Pancreas (tissue), 10 donors: Measurements from ENCODE around the gene SHISAL1. TPM values are rescaled to one million over a fixed set of nuclear protein-coding genes. Genes with fewer than 3 reads are reported as not detected.
A peak's percentile ranks its signal among the peaks of the same experiment; 100 is the strongest.

Experiments
- ATAC-seq, 4 donors: fragments of 200-7000 bp; cut with Tn5 transposase; one replicate each; pipeline versions ENCODE4 v1.8.0 to v1.9.1; 2020; ENCODE audit warnings: mild to moderate bottlenecking in 4 of 4, moderate library complexity in 4 of 4
- DNase-seq, 6 donors: peaks; one replicate each; pipeline ENCODE4 v3.0.0-alpha.2; 2020
- FAIRE-seq: peaks from 2 replicates; lab custom pipeline; 2012; peaks lifted over from hg19 to GRCh38; lab: Jason Lieb, UNC
- H3K27ac ChIP-seq, 4 donors: fragments of 200-600 bp; sonication (generic); 1 replicate in 3 of 4; 2 replicates in 1 of 4; pipeline versions ENCODE4 v1.5.0 to v1.8.0; 2020
- H3K27me3 ChIP-seq, 4 donors: fragments of 200-600 bp; one replicate each; pipeline ENCODE4 v1.8.0; 2021
- H3K36me3 ChIP-seq, 3 donors: fragments of 200-600 bp; sonication (generic) in 1 of 3; one replicate each; pipeline versions ENCODE4 v1.5.0 to v1.8.0; 2020 to 2021
- H3K4me1 ChIP-seq, 3 donors: fragments of 200-600 bp; one replicate each; pipeline ENCODE4 v1.8.0; 2021
- H3K4me3 ChIP-seq, 4 donors: fragments of 200-600 bp; sonication (generic) in 2 of 4; one replicate each; pipeline versions ENCODE4 v1.5.0 to v1.8.0; 2020 to 2021
- H3K9me3 ChIP-seq, 4 donors: fragments of 200-600 bp; one replicate each; pipeline ENCODE4 v1.8.0; 2021
- WGBS, 2 donors: extraction: QIAGEN DNeasy Blood & Tissue Kit; methylation state at CpG; one replicate each; pipeline ENCODE4 v1.1.7; 2013; 5-methylcytosine and 5-hydroxymethylcytosine counted together
- intact Hi-C, 3 donors: fragments of 100-400 bp; cut with DNase I; formaldehyde crosslinking; loops; one replicate each; pipeline versions ENCODE4 v1.11.1 to v1.14.2; 2022
- polyA plus RNA-seq, 2 donors: library from polyadenylated mRNA; stranded (reverse); fragments of 200-250 nt; gene quantifications; one replicate each; pipeline ENCODE4 v1.2.3, GENCODE V29; 2013
- total RNA-seq, 6 donors: library from RNA; stranded (reverse); fragmentation: NEBNext Ultra II Directional in 4 of 6; extraction: Animal tissue kit (Norgen Biotek cat#: 25700) in 4 of 6; gene quantifications; one replicate each; pipeline versions ENCODE4 v1.2.1 to v1.2.4, GENCODE V29; 2021 to 2023
- TF ChIP-seq, protein P1 (sequence below), 4 donors: fragments of 200-600 bp; sonication (generic) in 3 of 4; IDR thresholded peaks; one replicate each; pipeline versions ENCODE4 v1.5.0 to v1.8.0; 2021; ENCODE audit warnings: antibody characterized with exemption in 4 of 4
- donor health status: healthy with polysubstance abuse.
- donor health status: DM: no; HTN: no; CAD: no; lungs with moderate emphysema.
- donor health status: DM: no; HTN: no; CAD: no.
- donor health status: control.
- donor health status: control.
- donor health status: Bipolar disorder and iron deficiency.
- donor health status: DM: yes; HTN: yes; CAD: no.
- donor health status: DM: no; HTN: no; CAD: no.
- donor health status: DM: no; HTN: no; CAD: no.
- donor health status: DM: yes; HTN: yes; CAD: no.

Gene SHISAL1
- total and polyA plus RNA-seq, 8 donors: 0.35 to 1.3 (median 0.54) TPM

DNA sequence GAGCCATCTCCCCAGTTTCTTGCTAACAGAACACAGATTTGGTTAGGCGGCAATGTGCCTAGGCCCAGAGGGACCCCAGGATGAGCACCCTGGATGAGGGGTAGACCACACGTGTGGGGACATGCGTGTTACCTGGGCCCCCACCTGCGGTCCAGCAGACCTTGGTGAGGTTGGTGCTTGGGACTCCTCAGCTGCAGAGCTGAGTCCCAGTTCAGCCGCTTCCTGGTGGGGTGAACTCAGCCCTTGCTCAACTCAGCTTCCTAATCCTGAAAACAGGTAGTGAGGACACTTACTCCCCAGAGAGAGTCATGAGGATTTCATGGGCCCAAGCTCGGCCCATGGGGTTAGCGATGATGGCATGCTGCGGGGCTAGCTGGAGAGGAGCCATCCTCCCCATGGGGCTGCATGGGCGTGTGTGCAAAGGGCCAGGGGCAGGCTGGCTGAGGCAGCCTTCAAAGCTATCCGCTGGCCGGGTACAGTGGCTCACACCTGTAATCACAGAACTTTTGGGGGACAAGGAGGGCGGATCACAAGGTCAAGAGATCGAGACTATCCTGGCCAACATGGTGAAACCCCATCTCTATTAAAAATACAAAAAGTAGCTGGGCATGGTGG lies 46.9 kb upstream of the SHISAL1 start:
- FAIRE-seq: no peak

DNA sequence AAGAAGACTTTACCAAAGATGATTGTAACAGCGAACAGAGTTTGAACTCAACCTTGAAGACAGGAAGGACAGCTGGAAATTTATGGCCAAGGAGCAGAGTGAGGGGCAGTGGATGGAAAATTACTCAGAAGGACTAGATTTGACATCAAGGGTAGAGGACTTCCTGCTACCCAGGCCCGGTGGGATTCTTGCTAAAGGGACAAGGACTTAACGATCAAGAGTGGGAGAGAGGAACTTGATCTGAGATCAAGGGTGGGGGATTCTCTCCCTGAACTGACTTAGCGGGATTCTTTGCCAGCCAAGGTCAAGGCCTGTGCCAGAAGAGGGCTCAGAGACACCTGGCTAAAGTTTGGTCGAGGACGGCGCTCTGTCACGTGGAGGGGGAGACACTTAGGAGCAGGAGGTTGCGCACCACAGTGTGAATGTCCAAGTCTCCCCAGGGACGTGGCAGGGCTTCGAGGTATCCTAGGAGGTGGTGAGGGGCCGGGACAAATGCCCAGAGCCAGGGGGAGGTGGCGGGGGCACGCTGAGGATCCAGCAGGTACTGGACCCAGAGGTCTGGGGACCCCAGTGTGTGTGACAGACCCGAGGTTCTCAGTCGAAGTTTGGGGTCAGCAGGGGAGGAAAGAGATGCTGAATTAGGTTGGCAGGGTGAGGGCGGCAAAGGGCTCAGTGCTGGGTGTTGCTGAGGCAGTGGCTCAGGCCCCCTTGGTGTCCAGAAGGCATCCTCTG lies 46.1 kb upstream of the SHISAL1 start:
- ATAC-seq: no peak
- H3K4me3 ChIP-seq: no peak overlapping the region
- no peaks in the 10 kb centered on the region for H3K9me3 ChIP-seq
- FAIRE-seq: no peak
- intact Hi-C loops: no loop called here
- 50 to 53% methylated on average over 17 of the region's 17 CpGs for WGBS, 2 donors
- peak in 2 of 6 donors; percentile 32 to 33 for DNase-seq
- TF ChIP-seq, protein P1, sequence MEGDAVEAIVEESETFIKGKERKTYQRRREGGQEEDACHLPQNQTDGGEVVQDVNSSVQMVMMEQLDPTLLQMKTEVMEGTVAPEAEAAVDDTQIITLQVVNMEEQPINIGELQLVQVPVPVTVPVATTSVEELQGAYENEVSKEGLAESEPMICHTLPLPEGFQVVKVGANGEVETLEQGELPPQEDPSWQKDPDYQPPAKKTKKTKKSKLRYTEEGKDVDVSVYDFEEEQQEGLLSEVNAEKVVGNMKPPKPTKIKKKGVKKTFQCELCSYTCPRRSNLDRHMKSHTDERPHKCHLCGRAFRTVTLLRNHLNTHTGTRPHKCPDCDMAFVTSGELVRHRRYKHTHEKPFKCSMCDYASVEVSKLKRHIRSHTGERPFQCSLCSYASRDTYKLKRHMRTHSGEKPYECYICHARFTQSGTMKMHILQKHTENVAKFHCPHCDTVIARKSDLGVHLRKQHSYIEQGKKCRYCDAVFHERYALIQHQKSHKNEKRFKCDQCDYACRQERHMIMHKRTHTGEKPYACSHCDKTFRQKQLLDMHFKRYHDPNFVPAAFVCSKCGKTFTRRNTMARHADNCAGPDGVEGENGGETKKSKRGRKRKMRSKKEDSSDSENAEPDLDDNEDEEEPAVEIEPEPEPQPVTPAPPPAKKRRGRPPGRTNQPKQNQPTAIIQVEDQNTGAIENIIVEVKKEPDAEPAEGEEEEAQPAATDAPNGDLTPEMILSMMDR (IDR thresholded peaks at IDR 0.05): no peak
- H3K27me3 ChIP-seq: no peaks in the 10 kb centered on the region
- no peaks in the 10 kb centered on the region for H3K4me1 ChIP-seq
- H3K27ac ChIP-seq: no peak overlapping the region
- no peaks in the 10 kb centered on the region for H3K36me3 ChIP-seq

More for the DNA sequence above, 46.9 kb upstream of the SHISAL1 start:
- no peak overlapping the region for H3K4me3 ChIP-seq
- no peak overlapping the region for H3K27ac ChIP-seq
- TF ChIP-seq, protein P1 (IDR thresholded peaks at IDR 0.05): no peak
- intact Hi-C loops: no loop called here
- ATAC-seq (no peak), DNase-seq (peak in 2 of 6 donors; percentile 26 to 28)
- no peaks in the 10 kb centered on the region for H3K9me3 ChIP-seq
- no peaks in the 10 kb centered on the region for H3K36me3 ChIP-seq
- H3K4me1 ChIP-seq: no peaks in the 10 kb centered on the region
- WGBS, 2 donors: 72 to 74% methylated on average over 13 of the region's 13 CpGs
- H3K27me3 ChIP-seq: no peaks in the 10 kb centered on the region

DNA sequence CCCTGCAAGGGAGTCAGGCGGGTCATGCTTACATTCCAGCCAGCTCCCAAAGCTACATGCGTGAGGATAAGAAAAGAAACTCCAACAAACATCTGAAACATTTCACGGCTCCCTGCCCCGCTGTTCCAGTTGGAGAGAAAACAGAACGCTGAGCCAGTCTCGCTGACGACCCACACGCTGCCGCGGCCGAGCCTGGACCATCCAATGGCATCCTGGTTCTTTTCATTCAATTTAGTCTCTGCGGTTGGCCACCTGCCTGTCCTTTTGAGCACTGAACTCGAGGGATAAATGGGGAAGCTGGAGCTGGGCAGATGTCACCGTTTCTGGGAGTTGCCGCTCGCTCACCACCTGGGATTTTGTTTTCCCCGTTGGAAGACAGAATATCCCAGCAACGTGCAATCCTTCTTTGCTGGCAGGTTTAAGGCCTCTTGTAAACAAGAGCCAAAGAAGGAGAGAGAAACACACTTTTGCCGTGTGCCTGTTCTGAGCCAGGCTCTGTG lies 45.3 kb upstream of the SHISAL1 start:
- TF ChIP-seq, protein P1 (IDR thresholded peaks at IDR 0.05): no peak
- Histone ChIP-seq H3K27ac (no peak overlapping the region), H3K36me3 (no peaks in the 10 kb centered on the region), H3K4me1 (no peaks in the 10 kb centered on the region), H3K9me3 (no peaks in the 10 kb centered on the region), H3K27me3 (no peaks in the 10 kb centered on the region), H3K4me3 (no peak overlapping the region)
- 26 to 35% methylated on average over 19 of the region's 19 CpGs for whole genome bisulfite sequencing, 2 donors
- peak in 2 of 6 donors; percentile 18 to 51 for DNase-seq
- intact Hi-C loops: no loop called here
- no peak for ATAC-seq
- FAIRE-seq: no peak

DNA sequence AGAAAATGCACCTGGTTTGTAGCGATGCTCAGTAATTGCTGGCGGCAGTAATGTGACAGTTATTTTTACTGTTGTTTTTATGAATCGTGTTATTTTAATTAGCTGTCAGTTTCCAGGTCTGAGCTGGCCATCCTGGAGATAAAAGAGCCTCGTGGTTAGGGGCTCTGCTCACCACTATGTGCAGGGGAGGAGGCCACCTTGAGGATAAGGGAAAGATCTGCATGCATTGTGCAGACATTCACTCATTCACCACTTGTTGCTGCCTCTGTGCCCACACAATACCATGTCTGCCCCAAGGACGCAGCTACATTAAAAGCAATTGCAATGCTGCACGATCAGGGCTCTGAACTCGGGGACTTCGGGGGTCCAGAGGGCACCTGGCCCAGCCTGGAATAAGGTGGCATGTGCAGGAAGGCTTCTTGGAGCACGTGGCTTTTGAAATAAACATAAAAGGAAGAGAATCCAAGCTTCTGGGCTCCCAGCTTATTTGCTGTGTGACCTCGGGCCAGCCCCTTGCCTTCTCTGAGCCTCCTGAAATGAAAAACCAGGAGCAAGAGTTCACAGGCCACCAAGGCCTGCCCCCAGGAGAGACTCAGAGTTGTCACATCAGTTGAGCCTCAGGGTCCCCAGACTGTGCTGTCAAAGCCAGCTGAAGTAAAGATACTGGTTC lies 44.7 kb upstream of the SHISAL1 start:
- Histone ChIP-seq H3K27ac (no peak overlapping the region), H3K4me1 (no peaks in the 10 kb centered on the region), H3K9me3 (no peaks in the 10 kb centered on the region), H3K4me3 (no peak overlapping the region), H3K27me3 (no peaks in the 10 kb centered on the region), H3K36me3 (no peaks in the 10 kb centered on the region)
- WGBS, 2 donors: 43 to 49% methylated on average over 10 of the region's 10 CpGs
- TF ChIP-seq, protein P1 (IDR thresholded peaks at IDR 0.05): no peak
- FAIRE-seq: no peak
- peak in 2 of 6 donors; percentile 6 to 19 for DNase-seq
- ATAC-seq: no peak
- intact Hi-C loops: no loop called here
